HuH-7.5 (cell line): ENCODE measurements around the gene CAP2.
"Not testable (repeated sequence)": the region's sequence is repeated elsewhere in the genome, so short reads cannot be mapped to it uniquely, and the experiment has no call there.

ENCODE experiments used
- DNase-seq: peaks from one replicate; pipeline ENCODE4 v3.0.0; 2011; ENCODE audit warnings: low spot score

CAP2 gene

DNA sequence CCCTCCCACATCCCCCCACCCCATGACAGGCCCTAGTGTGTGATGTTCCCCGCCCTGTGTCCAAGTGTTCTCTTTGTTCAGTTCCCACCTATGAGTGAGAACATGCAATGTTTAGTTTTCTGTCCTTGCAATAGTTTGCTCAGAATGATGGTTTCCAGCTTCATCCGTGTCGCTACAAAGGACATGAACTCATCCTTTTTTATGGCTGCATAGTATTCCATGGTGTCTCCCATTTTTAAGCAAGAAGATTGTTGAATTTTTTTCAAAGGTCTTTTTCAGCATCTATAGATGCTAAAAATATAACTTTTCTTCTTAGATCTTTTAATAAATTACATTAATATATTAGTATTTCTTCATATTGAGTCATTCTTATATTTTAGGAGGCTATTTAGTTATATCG is 47.4 kb downstream of the CAP2 start:
- not testable (repeated sequence) for DNase-seq

DNA sequence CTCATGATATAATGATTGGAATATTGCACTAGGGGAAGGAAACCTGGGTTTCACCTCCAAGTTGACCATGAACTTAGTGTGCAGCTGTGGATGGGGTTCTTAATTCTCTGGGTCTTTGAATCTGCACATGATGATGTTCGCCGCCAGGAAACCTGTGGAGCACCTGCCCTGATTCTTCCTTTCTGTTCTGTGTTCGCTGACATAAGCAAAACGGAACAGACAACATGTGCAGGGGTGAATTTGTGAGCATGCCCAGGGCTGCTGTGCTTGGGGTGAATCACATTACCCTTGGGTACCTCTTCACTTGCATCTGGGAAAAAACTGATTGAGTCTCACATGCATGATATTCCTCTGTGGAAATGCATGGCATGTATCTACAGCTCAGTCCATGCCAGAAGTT is 48.8 kb downstream of the CAP2 start:
- DNase-seq: no peak

DNA sequence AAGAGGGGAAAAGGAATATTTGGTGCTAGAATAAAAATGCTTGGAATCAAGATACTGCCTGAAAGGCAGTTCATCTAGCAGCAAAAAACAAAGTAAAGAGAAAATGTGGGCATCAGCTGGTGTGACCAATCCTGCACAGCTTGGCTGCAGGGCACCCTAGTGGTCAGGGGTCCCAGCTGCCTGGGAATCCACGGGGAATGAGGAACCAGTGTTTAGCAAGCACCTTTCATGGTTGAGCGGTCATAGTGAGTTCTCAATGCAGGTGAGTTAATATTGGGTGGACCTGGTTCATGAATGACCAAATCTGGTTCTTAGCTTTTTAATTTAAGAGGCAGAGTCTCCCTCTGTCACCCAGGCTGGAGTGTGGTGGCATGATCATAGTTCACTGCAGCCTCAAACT is 53.3 kb downstream of the CAP2 start:
- no peak for DNase-seq

DNA sequence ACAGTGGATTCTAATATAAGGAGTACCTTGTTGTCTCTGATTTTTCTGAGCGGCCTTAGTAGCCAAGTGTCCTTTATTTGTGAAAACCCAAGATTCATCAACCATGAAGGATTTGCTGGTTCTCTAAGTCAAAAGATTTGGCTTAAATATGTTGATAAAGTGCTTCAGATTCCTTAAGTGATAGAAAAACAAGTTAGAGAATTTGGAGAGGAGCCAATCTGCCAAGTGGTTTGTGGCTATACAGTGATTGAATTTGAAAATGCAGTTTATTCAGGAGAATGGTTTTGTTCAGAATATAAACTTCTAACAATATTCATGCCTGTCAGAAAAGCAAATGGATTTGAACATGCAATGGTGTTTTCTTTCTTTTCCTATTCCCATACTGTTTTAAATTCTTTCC is 54.8 kb downstream of the CAP2 start:
- DNase-seq: no peak

DNA sequence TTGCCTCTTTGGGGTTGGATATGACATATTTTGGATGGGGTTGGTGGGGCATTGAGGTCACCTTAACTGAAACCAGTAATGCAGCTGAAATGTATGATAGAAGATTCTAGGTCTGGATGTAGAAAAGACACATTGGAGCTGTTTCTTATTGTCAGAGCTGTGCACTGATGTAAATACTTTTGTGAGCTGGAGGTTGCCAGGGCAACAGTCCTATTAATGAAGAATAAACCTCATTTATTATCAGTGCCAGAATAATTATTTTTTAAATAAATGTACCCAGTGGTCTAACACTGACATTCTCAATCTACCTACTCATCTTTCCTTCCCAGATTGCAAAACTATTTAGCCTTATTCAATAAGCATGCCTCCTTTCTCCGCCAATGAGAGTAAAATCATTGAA is 57.0 kb downstream of the CAP2 start:
- DNase-seq: no peak

DNA sequence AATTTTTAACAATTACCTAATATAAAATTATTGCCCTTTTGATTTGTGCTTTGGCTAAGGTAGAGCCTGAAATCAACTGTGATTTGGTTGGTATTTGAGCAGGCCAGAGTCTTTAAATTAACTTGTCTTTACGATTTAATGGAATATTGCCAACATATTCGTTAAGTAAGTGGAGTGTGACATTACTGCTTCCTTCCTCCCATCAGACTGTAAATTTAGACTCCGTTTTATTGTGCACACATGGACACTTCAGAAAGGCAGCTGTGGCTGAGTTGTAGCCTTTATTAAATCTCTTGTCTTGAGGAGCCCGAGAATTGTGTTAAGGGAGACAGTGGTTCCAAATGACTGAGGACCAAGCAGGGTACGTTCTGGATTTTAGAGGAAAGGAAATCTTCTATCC is 57.4 kb downstream of the CAP2 start:
- no peak for DNase-seq

DNA sequence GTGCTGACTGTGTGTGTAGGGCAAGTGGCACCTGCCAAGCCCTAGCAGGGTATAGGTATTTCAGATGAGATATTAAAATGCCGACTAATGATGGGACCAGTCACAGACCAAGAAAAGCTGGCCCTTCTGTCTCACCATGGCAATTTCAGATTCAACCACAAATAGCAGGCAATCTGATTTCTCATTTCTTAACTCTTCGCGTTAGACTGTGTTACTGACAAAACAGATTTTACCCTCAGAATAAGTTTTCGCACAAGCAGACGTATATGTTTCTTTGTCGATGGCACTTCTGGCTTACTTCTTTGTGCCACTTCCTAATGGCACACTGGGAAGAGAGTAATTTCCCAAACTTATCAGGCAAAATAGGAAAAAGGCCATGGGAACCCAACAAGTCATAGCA is 58.7 kb downstream of the CAP2 start:
- DNase-seq: no peak

DNA sequence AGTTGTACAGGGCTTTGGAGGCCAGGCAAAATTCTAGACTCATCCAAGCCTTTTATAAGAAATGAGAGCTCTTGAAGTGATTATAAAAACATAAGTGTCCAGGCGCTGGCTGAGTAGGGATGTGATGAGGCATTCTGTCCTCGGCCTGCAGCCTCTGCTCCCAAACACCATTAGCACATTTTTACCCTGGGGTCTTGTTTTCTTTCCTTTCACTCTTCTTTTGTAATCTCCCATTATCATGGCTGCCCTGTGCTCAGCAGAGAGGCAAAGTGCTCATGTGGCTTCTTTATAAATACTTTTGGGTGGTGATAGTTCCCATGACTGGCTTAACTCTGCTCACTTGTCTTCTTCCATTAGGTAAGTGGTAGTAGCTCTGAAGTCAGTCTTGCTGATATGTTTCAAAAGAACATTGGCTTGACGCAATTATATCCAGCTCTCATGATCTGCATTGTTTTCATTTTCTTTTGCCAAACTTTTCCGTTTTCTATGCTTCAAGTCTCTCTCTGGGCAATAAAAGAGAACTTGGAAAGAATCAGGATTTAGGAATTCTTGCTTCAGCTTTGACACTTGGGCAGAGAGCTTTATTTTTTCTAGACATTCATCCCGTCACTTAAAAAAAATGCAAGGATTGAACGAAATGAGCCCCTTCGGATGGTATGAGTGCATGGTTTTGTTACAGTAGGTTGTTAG is 61.1 kb downstream of the CAP2 start:
- DNase-seq: no peak

DNA sequence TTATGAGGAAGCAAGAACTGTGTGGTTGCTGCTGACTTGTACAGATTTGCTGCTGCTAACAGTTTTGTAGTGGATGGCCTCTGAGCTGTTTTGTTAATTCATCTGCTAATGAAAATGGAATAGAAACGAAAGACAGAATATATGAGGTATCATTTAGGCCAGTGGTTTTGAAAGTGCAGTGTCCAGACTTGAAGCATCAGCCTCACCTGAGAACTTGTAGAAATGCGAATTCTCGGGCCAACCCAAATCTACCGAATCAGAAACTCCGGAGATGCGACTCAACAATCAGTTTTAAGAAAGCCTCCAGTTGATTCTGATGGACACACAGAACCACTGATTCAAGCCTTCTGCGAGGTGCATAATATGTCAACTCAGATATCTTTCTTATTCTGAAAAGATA is 62.5 kb downstream of the CAP2 start:
- DNase-seq: no peak

DNA sequence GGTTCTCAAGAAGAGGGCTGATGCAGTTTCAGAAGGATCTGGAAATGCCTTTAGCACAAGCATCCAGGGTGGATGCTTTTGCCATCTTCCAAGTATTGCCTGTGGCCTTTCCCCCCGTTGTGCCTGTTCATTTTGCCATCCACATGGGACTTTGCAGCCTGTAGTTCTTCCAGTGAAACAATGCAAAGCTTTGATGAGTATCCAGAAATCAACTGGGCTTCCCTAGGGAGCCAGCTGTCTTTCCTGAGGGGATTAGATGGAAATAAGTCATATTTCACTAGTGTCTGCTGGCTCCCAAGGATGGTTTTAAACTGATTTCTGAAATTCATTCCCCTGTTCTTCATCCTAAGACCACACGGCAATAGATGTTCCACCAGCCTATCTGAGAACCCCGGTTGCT is 63.3 kb downstream of the CAP2 start:
- DNase-seq: no peak

DNA sequence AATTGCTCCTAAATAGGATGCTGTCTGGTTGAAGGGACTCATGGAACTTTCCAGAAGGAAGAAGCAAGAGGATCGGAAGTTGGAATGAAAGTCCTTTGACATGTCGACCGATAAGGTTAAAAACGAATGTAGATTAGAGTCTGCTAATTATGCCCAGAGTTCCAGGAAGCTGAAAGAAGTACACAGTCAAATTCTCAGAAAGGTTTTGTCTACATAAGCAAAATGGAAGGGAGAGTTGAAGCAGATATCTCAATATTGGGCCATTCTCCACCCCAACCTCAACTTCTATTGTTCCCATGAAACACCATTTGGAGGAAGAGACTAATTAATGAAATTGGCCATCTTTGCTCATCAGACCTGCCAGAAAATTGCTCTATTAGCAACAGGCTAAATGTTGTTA is 64.0 kb downstream of the CAP2 start:
- DNase-seq: no peak

DNA sequence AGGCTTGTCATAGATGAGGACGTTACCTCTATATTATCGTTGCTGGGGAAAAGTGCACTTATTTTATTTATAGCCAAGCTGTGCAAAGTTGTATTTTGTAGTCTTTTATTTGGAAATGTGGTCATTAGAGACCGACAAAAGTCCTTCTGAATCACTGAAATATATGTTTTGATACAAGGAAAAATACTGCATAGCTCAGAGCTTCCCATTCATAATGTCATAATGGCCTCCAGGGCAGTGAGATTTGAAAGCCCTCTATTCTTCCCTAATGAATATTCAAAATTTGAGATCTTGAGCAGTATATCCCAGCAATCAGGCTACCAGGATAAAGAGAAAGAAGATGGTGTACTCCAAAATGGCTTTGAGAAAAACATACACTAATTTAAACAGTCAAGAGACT is 64.6 kb downstream of the CAP2 start:
- no peak for DNase-seq

DNA sequence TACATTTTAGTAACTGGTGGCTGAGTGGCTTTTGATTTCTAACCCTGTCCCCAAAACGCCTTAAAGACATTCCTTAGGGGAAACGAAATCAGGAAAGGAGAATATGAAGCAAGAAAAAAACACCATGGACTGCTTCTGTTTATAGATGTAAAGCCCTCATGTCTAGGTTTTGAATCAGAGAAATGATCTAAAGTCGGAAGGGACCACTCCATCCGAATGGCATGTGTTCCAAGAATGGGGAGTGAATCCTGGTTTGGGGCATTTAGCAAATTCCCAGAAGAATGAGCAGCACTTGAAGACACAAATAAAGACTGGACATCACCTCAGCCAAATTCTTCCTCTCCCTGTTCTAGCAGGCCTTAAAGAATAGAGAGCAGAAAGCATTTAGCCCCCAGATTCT is 65.6 kb downstream of the CAP2 start:
- no peak for DNase-seq

DNA sequence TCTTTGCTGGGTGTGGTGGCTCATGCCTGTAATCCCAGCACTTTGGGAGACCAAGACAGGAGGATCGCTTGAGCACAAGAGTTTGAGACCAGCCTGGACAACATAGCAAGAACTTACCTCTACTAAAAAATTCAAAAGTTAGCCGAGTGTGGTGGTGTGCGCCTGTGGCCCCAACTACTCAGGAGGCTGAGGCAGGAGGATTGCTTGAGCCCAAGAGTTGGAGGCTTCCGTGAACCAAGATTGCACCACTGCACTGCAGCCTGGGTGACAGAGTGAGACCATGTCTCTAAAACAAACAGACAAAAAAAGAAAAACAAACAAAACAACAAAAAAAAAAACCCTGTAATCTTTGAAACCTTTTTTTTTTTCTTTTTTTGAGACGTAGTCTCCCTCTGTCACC is 67.5 kb downstream of the CAP2 start:
- DNase-seq: no peak

DNA sequence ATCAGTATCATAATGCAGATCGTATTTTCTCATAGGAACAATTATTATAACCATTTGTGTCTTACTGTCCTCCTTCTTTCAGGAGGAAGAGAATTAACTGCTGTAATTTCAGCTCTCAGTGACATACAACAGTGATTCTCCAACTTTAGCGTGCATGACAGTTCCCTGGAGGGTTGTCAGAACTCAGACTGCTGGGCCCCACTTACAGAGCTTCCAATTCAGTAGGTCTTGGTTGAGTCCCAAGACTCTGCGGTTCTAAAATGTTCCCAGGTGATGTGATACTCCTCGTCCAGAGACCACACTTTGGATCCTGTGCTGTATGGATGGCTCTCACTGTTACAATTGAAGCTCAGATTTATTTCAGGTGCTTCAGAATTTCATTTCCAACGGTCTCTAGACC is 72.8 kb downstream of the CAP2 start:
- no peak for DNase-seq

DNA sequence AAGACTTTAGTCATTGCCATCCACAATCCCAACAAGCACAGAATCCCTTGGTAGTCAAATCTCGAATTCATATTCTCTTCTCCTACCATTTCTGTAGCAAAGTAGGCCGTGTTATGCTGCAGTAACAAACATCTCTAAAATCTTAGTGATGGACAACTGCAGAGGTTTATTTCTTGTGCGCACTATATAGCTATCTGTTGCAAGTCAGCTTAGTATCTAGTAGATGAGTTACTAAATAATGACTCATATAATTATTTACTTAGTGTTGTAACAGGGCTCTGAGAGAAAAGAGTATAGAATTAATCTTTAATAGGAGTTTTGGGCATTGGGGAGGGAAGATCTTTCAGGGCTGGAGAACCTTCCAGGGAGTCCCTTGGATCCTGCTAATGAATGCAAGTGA is 73.3 kb downstream of the CAP2 start:
- no peak for DNase-seq

DNA sequence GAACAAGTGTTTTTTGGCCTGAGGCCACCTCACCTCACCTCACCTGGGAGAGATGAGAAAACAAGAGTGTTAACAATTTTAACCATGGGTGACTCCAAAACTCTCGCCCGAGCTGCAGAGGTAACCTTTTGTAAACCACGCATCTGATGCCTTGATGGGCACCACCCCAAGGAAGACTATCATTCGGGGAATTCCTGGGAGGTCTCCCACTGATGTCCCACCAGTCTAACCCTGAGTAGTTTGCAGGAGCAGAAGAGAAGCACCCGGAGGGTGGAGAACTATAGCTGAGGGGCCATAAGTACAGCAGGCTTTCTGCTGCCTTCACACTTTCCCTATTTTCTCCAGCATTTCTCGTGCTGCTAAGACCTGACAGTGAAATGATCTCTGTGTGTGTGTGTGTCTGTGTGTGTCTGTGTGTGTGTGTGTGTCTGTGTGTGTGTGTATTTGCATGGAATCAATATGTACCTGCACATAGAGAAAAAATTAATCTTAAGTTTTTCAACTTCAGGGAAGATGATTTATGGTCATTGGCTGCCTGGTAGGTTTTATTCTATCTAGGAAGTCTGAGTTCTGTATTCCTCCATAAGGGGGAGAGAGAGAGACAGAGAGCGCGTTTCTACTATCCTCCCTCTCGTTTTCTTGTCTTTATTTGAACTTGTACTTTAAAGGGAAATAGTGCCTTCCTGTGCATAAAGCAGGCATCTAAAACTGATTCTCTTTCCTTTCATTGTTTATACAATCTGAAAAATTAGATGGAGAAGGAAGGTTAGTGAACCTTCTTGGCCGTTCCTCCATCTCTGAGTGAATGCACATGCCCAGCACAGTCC is 75.8 kb downstream of the CAP2 start:
- DNase-seq: no peak

DNA sequence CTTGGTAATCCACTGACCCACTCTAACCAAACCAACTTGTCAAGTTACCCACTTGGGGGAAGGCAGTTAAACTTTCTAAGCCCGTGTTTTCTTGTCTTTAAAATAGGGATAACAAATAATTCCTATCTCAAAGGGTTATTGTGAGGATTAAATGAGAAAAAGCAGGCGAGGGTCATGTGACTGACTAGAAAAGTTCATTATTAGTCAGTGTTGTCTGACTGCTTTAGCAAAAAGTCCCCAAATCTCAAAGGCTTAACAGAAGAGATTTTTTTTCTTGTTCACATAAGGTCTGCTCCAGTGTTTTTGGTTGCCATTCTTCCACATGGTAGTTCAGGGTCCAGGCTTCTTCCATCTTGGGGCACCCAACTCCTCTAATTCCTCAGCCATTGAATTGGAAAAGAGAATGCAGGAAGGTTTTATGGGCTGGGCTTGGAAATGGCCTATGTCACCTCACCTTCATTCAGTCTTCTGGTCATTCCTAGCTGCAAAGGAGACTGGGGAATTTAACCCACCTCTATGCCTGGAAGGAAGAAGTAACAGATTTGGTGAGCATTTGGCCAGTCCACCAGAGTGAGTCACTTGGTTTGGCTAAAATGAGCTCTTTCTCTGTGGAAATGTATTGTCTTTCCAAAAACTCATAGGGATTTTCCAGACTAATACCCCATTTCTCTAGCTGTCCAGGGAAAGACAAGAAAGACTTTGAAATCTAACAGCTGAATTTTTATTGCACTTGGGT is 77.0 kb downstream of the CAP2 start:
- no peak for DNase-seq

DNA sequence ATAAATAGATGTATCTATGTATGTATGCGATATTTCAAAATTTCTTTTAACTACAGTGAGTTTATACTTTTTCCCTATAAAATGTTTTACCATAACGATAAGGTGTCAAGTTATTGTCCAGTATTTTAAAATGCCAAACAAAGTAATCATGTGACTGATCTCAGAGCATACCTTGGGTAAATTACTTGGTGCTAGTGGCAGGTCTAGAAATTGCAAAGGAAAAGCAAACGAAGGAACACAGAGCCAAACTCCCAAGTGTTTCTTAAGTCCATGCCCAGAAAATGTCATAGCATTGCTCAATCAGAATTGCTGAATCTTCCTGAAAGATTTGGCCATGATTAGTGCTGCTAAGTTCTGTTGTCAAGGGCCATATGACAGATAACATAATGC is 77.5 kb downstream of the CAP2 start:
- no peak for DNase-seq

DNA sequence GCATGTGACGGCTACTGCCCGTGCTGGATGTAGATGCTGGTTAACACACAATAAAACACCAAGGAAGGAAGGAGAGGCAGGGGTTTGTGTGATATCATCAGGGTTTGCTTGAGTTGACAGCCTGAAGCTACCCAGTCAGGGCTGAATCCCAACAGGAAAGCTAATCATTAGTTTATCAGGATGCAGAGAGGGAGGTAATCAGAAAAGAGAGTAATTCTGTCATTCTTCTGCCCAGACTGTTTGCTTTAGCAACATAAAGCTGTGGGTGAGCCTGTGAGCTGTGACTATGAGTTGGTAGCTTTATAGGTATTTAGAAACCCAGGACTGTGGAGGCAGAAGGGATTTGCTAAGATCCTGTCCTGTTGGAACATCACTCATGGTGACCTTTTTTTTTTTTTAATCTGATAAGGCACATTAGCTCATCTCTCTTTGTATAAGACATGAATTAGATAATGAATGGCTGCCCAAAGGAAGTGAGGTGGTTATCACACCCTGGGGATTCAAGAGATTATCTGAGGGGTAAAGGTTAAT is 79.3 kb downstream of the CAP2 start:
- no peak for DNase-seq

DNA sequence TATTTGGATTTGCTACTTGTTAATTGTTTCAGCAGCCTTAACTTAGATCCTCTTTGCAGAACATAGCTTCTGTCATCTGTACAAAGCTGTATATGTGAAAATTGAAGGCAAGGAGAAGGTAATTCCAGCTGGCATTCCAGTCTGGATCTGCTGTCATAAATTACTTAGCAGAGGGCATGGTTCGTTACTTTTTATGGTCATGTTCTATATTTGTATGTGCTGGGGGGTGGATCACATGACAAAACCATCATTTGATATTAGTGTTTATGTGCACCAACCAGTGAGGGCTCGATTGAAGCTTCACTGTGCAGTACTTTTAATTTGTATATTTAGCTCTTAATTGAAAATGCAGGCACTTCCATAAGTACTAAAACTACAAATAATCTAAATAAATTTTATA is 80.2 kb downstream of the CAP2 start:
- no peak for DNase-seq

DNA sequence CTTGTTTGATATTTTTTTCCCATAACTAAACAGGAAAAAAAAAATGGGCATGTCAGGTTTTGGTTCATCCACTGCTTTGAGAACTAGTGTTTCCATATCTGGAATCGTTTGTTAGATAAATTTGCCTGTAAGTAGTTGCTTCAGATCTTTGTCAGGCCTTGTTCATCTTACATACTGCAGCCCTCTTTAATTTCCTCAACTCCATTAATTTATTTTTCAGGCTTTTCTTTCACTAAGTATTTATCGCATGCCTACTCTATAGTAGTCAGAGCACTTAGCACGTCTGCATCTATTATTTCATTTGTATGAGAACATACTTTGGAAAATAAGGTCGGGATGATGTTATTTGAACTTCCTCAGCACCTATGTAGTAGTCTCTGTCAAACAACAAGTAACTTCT is 80.9 kb downstream of the CAP2 start:
- DNase-seq: no peak
